ENCODE measurements around the gene ACE.
"Not testable (repeated sequence)": the region's sequence is repeated elsewhere in the genome, so short reads cannot be mapped to it uniquely, and the experiment has no call there.

ACE gene

DNA sequence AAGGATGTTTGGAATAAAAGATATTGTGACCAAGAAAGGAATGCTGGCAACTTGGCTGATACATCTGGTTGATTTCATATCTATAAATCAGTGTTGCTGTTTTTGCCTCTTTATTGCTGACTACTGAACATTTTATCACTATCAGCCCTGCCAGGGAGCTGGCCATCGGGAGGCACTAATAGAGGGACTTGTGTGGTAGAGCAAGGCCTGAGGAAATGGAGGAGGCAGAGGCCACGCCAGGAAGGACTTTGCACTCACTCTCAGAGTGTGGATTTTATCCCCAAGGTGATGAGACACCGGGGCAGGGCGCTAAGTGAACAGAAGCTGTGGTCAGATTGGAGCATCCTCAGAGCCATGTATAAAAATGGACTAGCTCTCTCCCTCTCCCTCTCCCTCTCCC, 21.4 kb upstream of the ACE start:
- no CpG with 5 or more reads among the region's 4 CpGs for WGBS (ENCODE audit: extremely low coverage, insufficient coverage, low lambda C conversion rate)
- H4K5ac ChIP-seq (ENCODE audit: low read length), result no peak overlapping the region
- H2AK5ac ChIP-seq (ENCODE audit: low read length), result no peak overlapping the region
- H3K27ac ChIP-seq (ENCODE audit: low read depth, low read length), result no peak overlapping the region
- H3K27me3 ChIP-seq (ENCODE audit: insufficient read depth, low read length, poor library complexity), result no peaks in the 10 kb centered on the region
- no peak for DNase-seq
- no peak overlapping the region for H3K4me2 ChIP-seq (ENCODE audit: low read length)
- H3K36me3 ChIP-seq (ENCODE audit: control insufficient read depth, insufficient read depth, low read length), result no peaks in the 10 kb centered on the region
- no peak overlapping the region for H3K4me3 ChIP-seq (ENCODE audit: low read length)
- H3K79me2 ChIP-seq (ENCODE audit: control insufficient read depth, insufficient read depth, low read length), result no peaks in the 10 kb centered on the region
- no peaks in the 10 kb centered on the region for H3K4me1 ChIP-seq (ENCODE audit: control insufficient read depth, low read depth, low read length)
- H3K56ac ChIP-seq (ENCODE audit: low read length), result no peak overlapping the region
- H4K8ac ChIP-seq (ENCODE audit: low read depth, low read length), result no peak overlapping the region
- no peak overlapping the region for H2BK120ac ChIP-seq (ENCODE audit: low read depth, low read length)
- no peak overlapping the region for H3K9ac ChIP-seq (ENCODE audit: low read length)
- H2BK5ac ChIP-seq (ENCODE audit: low read length), result no peak overlapping the region
- no peak overlapping the region for H2BK15ac ChIP-seq (replicated peaks; ENCODE audit: low read depth)
- H3K4ac ChIP-seq (ENCODE audit: low read depth, low read length), result no peak overlapping the region
- H3K23ac ChIP-seq (ENCODE audit: low read length), result no peak overlapping the region
- no peaks in the 10 kb centered on the region for H3K79me1 ChIP-seq (ENCODE audit: low read length)
- H3K18ac ChIP-seq (ENCODE audit: low read length), result no peak overlapping the region

DNA sequence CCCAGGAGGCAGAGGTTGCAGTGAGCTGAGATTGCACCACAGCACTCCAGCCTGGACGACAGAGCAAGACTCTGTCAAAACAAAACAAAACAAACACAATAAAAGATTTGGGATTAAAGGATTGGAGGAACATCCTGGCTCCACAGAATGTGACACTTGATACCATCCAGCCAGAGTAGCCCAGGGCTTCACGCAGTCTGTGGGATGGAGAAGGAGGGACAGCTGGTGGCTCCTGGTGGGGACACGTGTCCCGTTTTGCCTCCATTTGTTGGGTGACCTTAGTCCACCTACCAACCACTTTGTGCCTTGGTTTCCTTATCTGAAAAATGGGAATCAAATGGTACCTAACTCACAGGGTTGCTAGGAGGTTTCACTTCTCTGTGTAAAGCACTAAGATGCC, 18.4 kb upstream of the ACE start:
- no peak for DNase-seq
- H3K79me2 ChIP-seq (ENCODE audit: control insufficient read depth, insufficient read depth, low read length), result no peaks in the 10 kb centered on the region
- no peak overlapping the region for H2AK5ac ChIP-seq (ENCODE audit: low read length)
- no peak overlapping the region for H3K4me3 ChIP-seq (ENCODE audit: low read length)
- WGBS (ENCODE audit: extremely low coverage, insufficient coverage, low lambda C conversion rate), result no CpG with 5 or more reads among the region's 4 CpGs
- no peaks in the 10 kb centered on the region for H3K4me1 ChIP-seq (ENCODE audit: control insufficient read depth, low read depth, low read length)
- no peaks in the 10 kb centered on the region for H3K79me1 ChIP-seq (ENCODE audit: low read length)
- no peak overlapping the region for H3K4me2 ChIP-seq (ENCODE audit: low read length)
- H3K4ac ChIP-seq (ENCODE audit: low read depth, low read length), result no peak overlapping the region
- H2BK15ac ChIP-seq (replicated peaks; ENCODE audit: low read depth), result no peak overlapping the region
- no peak overlapping the region for H2BK120ac ChIP-seq (ENCODE audit: low read depth, low read length)
- H2BK5ac ChIP-seq (ENCODE audit: low read length), result no peak overlapping the region
- H3K36me3 ChIP-seq (ENCODE audit: control insufficient read depth, insufficient read depth, low read length), result no peaks in the 10 kb centered on the region
- H3K27me3 ChIP-seq (ENCODE audit: insufficient read depth, low read length, poor library complexity), result no peaks in the 10 kb centered on the region
- H3K27ac ChIP-seq (ENCODE audit: low read depth, low read length), result no peak overlapping the region
- no peak overlapping the region for H4K8ac ChIP-seq (ENCODE audit: low read depth, low read length)
- H4K5ac ChIP-seq (ENCODE audit: low read length), result no peak overlapping the region
- no peak overlapping the region for H3K56ac ChIP-seq (ENCODE audit: low read length)
- H3K23ac ChIP-seq (ENCODE audit: low read length), result no peak overlapping the region
- H3K18ac ChIP-seq (ENCODE audit: low read length), result no peak overlapping the region
- no peak overlapping the region for H3K9ac ChIP-seq (ENCODE audit: low read length)

DNA sequence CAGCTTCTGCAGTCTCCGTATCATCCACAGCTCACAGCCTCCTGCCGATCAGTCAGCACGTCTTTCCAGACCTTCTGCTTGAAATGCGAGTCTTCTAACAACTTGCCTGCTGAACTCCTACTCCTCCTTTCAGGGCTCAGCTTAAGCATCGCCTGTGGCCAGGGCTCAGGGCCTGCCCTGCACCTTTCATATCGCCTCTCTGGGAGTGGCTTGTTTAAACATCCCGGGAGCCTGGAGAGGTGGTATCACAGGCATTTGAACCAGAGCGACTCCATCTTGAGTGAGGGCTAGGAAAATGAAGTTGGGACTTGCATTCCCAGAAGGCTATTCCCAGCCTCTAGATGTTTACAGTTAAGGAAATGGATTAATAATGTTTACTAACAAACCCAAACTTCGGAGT, 16.8 kb upstream of the ACE start:
- Histone ChIP-seq H3K27ac (ENCODE audit: low read depth, low read length) (no peak overlapping the region), H3K23ac (ENCODE audit: low read length) (no peak overlapping the region), H2BK120ac (ENCODE audit: low read depth, low read length) (no peak overlapping the region), H3K27me3 (ENCODE audit: insufficient read depth, low read length, poor library complexity) (no peaks in the 10 kb centered on the region), H3K36me3 (ENCODE audit: control insufficient read depth, insufficient read depth, low read length) (no peaks in the 10 kb centered on the region), H3K4me2 (ENCODE audit: low read length) (no peak overlapping the region), H3K4me3 (ENCODE audit: low read length) (no peak overlapping the region), H3K9ac (ENCODE audit: low read length) (no peak overlapping the region), H3K4ac (ENCODE audit: low read depth, low read length) (no peak overlapping the region), H4K8ac (ENCODE audit: low read depth, low read length) (no peak overlapping the region), H3K79me2 (ENCODE audit: control insufficient read depth, insufficient read depth, low read length) (no peaks in the 10 kb centered on the region), H3K79me1 (ENCODE audit: low read length) (no peaks in the 10 kb centered on the region), H2AK5ac (ENCODE audit: low read length) (no peak overlapping the region), H3K4me1 (ENCODE audit: control insufficient read depth, low read depth, low read length) (no peaks in the 10 kb centered on the region), H4K5ac (ENCODE audit: low read length) (no peak overlapping the region), H3K56ac (ENCODE audit: low read length) (no peak overlapping the region), H2BK15ac (replicated peaks; ENCODE audit: low read depth) (no peak overlapping the region), H3K18ac (ENCODE audit: low read length) (no peak overlapping the region), H2BK5ac (ENCODE audit: low read length) (no peak overlapping the region)
- no peak for DNase-seq
- no CpG with 5 or more reads among the region's 9 CpGs for WGBS (ENCODE audit: extremely low coverage, insufficient coverage, low lambda C conversion rate)

DNA sequence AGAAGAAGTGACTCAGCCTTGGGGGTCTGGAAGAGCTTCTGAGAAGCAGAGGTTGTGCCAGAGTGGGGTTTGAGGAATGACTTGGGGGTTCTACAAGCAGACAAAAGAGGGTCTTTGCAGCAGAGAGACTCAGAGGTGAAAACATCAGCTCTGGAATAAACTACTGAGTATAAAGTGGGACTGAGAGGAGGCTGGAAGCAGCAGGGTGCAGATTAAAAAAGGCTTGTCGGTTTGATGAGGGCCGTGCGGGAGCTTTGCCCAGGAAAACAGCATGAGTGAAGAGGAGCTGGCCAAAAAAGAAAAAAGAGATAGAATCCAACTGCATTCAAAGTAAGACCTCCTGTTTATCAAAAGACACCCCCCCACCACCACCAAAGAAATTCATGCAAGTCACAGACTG, 13.1 kb upstream of the ACE start:
- Histone ChIP-seq H3K79me2 (ENCODE audit: control insufficient read depth, insufficient read depth, low read length) (no peaks in the 10 kb centered on the region), H3K23ac (ENCODE audit: low read length) (no peak overlapping the region), H3K4me3 (ENCODE audit: low read length) (no peak overlapping the region), H3K4me1 (ENCODE audit: control insufficient read depth, low read depth, low read length) (no peaks in the 10 kb centered on the region), H3K36me3 (ENCODE audit: control insufficient read depth, insufficient read depth, low read length) (no peaks in the 10 kb centered on the region), H2BK15ac (replicated peaks; ENCODE audit: low read depth) (no peak overlapping the region), H3K79me1 (ENCODE audit: low read length) (no peaks in the 10 kb centered on the region), H2BK120ac (ENCODE audit: low read depth, low read length) (no peak overlapping the region), H3K56ac (ENCODE audit: low read length) (peak overlapping the region; percentile 7), H4K8ac (ENCODE audit: low read depth, low read length) (no peak overlapping the region), H3K9ac (ENCODE audit: low read length) (no peak overlapping the region), H3K27me3 (ENCODE audit: insufficient read depth, low read length, poor library complexity) (no peaks in the 10 kb centered on the region), H3K4ac (ENCODE audit: low read depth, low read length) (no peak overlapping the region), H3K18ac (ENCODE audit: low read length) (no peak overlapping the region), H3K4me2 (ENCODE audit: low read length) (no peak overlapping the region), H2AK5ac (ENCODE audit: low read length) (no peak overlapping the region), H2BK5ac (ENCODE audit: low read length) (no peak overlapping the region), H3K27ac (ENCODE audit: low read depth, low read length) (no peak overlapping the region), H4K5ac (ENCODE audit: low read length) (peak overlapping the region; percentile 39)
- no CpG with 5 or more reads among the region's 3 CpGs for WGBS (ENCODE audit: extremely low coverage, insufficient coverage, low lambda C conversion rate)
- no peak for DNase-seq

DNA sequence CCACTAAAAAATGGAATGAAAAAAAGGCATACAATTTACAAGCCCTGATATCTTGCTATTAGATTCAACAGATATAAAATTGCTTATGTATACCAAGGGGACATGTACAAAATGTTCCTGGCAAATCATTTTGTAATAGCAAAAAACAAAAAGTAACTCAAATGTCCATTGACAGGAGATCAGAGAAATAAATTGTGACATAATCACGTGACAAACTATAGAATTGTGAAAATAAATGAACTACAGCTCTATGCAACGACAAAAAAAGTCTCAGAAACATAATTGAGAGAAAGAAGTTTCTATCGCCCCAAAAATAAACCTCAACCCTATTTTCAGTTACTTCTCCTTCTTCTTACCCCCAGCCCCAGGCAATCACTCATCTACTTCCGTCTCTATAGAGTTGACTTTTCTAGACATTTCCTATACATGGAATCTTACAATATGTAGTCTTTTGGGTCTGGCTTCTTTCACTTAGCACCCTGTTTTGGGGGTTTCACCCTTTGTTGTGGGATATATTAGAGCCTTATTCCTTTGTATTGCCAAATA, 12.1 kb upstream of the ACE start:
- Histone ChIP-seq H2BK15ac (replicated peaks; ENCODE audit: low read depth) (no peak overlapping the region), H3K18ac (ENCODE audit: low read length) (no peak overlapping the region), H3K79me1 (ENCODE audit: low read length) (no peaks in the 10 kb centered on the region), H3K4ac (ENCODE audit: low read depth, low read length) (no peak overlapping the region), H3K9ac (ENCODE audit: low read length) (no peak overlapping the region), H4K5ac (ENCODE audit: low read length) (no peak overlapping the region), H3K4me1 (ENCODE audit: control insufficient read depth, low read depth, low read length) (no peaks in the 10 kb centered on the region), H3K4me2 (ENCODE audit: low read length) (no peak overlapping the region), H2AK5ac (ENCODE audit: low read length) (no peak overlapping the region), H2BK5ac (ENCODE audit: low read length) (no peak overlapping the region), H3K27me3 (ENCODE audit: insufficient read depth, low read length, poor library complexity) (no peaks in the 10 kb centered on the region), H3K23ac (ENCODE audit: low read length) (no peak overlapping the region), H3K4me3 (ENCODE audit: low read length) (no peak overlapping the region), H3K36me3 (ENCODE audit: control insufficient read depth, insufficient read depth, low read length) (no peaks in the 10 kb centered on the region), H3K79me2 (ENCODE audit: control insufficient read depth, insufficient read depth, low read length) (no peaks in the 10 kb centered on the region), H4K8ac (ENCODE audit: low read depth, low read length) (no peak overlapping the region), H2BK120ac (ENCODE audit: low read depth, low read length) (no peak overlapping the region), H3K56ac (ENCODE audit: low read length) (no peak overlapping the region), H3K27ac (ENCODE audit: low read depth, low read length) (no peak overlapping the region)
- no peak for DNase-seq
- WGBS (ENCODE audit: extremely low coverage, insufficient coverage, low lambda C conversion rate), result no CpG with 5 or more reads among the region's 4 CpGs

DNA sequence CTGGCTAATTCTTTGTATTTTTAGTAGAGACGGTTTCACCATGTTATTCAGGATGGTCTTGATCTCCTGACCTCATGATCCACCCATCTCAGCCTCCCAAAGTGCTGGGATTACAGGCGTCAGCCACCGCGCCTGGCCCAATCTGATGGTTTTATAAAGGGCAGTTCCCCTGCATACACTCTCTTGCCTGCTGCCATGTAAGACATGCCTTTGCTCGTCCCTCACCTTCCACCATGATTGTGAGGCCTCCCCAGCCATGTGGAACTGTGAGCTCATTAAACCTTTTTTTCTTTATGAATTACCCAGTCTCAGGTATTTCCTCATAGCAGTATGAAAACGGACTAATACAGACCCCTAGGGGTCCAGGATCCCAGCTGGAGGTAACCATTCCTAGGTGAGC, 8.8 kb upstream of the ACE start:
- not testable (repeated sequence) for H4K8ac ChIP-seq (ENCODE audit: low read depth, low read length); H2AK5ac ChIP-seq (ENCODE audit: low read length); DNase-seq; H2BK120ac ChIP-seq (ENCODE audit: low read depth, low read length); H3K56ac ChIP-seq (ENCODE audit: low read length); H2BK5ac ChIP-seq (ENCODE audit: low read length); H3K4me2 ChIP-seq (ENCODE audit: low read length); H2BK15ac ChIP-seq (replicated peaks; ENCODE audit: low read depth); H3K27me3 ChIP-seq (ENCODE audit: insufficient read depth, low read length, poor library complexity); H3K79me2 ChIP-seq (ENCODE audit: control insufficient read depth, insufficient read depth, low read length); H3K4me3 ChIP-seq (ENCODE audit: low read length); H3K23ac ChIP-seq (ENCODE audit: low read length); H3K27ac ChIP-seq (ENCODE audit: low read depth, low read length); H3K18ac ChIP-seq (ENCODE audit: low read length); H3K9ac ChIP-seq (ENCODE audit: low read length); H3K4me1 ChIP-seq (ENCODE audit: control insufficient read depth, low read depth, low read length); H3K36me3 ChIP-seq (ENCODE audit: control insufficient read depth, insufficient read depth, low read length); H3K4ac ChIP-seq (ENCODE audit: low read depth, low read length); H4K5ac ChIP-seq (ENCODE audit: low read length); H3K79me1 ChIP-seq (ENCODE audit: low read length)
- no CpG with 5 or more reads among the region's 6 CpGs for WGBS (ENCODE audit: extremely low coverage, insufficient coverage, low lambda C conversion rate)
